HepG2 (cell line): ENCODE measurements around the gene PPP4C. TPM values are rescaled to one million over a fixed set of nuclear protein-coding genes. Genes with fewer than 3 reads are reported as not detected.

ENCODE experiments used
- CAMTA2 ChIP-seq: sonication (generic); formaldehyde crosslinking; IDR thresholded peaks from 2 replicates; pipeline ENCODE4 v1.4.0; 2020; ENCODE audit warnings: mild to moderate bottlenecking, missing genetic modification reagents, borderline replicate concordance
- CBFB ChIP-seq: sonication (generic); formaldehyde crosslinking; IDR thresholded peaks from 2 replicates; pipeline ENCODE4 v1.4.0; 2020; ENCODE audit warnings: missing genetic modification reagents
- ELF4 ChIP-seq: sonication (generic); formaldehyde crosslinking; IDR thresholded peaks from 2 replicates; pipeline ENCODE4 v1.5.0; 2020; ENCODE audit warnings: missing genetic modification reagents, mild to moderate bottlenecking, moderate library complexity, borderline replicate concordance
- GATAD2A ChIP-seq: IDR thresholded peaks from 2 replicates; pipeline ENCODE4 v1.6.1; 2016
- KDM5B ChIP-seq: sonication (generic); formaldehyde crosslinking; IDR thresholded peaks from 2 replicates; pipeline ENCODE4 v1.4.0; 2020; ENCODE audit warnings: missing genetic modification reagents, mild to moderate bottlenecking, borderline replicate concordance
- MAFK ChIP-seq, 2 experiments: IDR thresholded peaks in 1 of 2; conservative IDR thresholded peaks in 1 of 2; 2 replicates each; pipeline ENCODE4 v1.6.1; 2011; ENCODE audit warnings: improper control_type of control experiment in 2 of 2, low read length in 2 of 2
- RARG ChIP-seq: sonication (generic); formaldehyde crosslinking; IDR thresholded peaks from 2 replicates; pipeline ENCODE4 v1.4.0; 2020; ENCODE audit warnings: low read depth, mild to moderate bottlenecking, missing genetic modification reagents
- SATB2 ChIP-seq: sonication (generic); formaldehyde crosslinking; IDR thresholded peaks from 2 replicates; pipeline ENCODE4 v1.5.0; 2020; ENCODE audit warnings: missing genetic modification reagents
- ZEB1 ChIP-seq: IDR thresholded peaks from 2 replicates; pipeline ENCODE4 v1.6.1; 2012; ENCODE audit warnings: mild to moderate bottlenecking, low read depth, inconsistent platforms; ENCODE audit not compliant: insufficient replicate concordance
- ZNF256 ChIP-seq: sonication (generic); formaldehyde crosslinking; conservative IDR thresholded peaks from 2 replicates; pipeline ENCODE4 v1.4.0; 2020; ENCODE audit warnings: missing genetic modification reagents
- ZNF282 ChIP-seq: fragments of 450-650 bp; IDR thresholded peaks from 2 replicates; pipeline ENCODE4 v1.6.1; 2018; ENCODE audit not compliant: partially characterized antibody
- ZNF703 ChIP-seq: sonication (generic); formaldehyde crosslinking; IDR thresholded peaks from 2 replicates; pipeline ENCODE4 v1.5.1; 2020; ENCODE audit warnings: missing genetic modification reagents, mild to moderate bottlenecking, moderate library complexity, borderline replicate concordance
- ZNF746 ChIP-seq: sonication (generic); formaldehyde crosslinking; IDR thresholded peaks from 2 replicates; pipeline ENCODE4 v1.8.0; 2022; ENCODE audit warnings: mild to moderate bottlenecking, missing genetic modification reagents
- ZNF768 ChIP-seq: sonication (generic); formaldehyde crosslinking; IDR thresholded peaks from 2 replicates; pipeline ENCODE4 v1.4.0; 2020; ENCODE audit warnings: missing genetic modification reagents
- polyA plus RNA-seq, 8 experiments: library from polyadenylated mRNA; depleted of rRNA in 3 of 8; stranded (reverse) in 7 of 8; unstranded in 1 of 8; fragments of >200 nt; fragmentation: Illumina TruSeq in 4 of 8; extraction: Trizol in 4 of 8; gene quantifications; 2 replicates each; pipeline versions ENCODE4 v1.2.1 to v1.2.3, GENCODE V29; 2011 to 2016; ENCODE audit warnings: low read depth in 4 of 8, missing spikeins in 1 of 8, mixed read lengths in 1 of 8; ENCODE audit not compliant: insufficient read depth in 1 of 8
- total RNA-seq, 5 experiments: library from RNA; depleted of rRNA; stranded (reverse); fragments of >200 nt; fragmentation: Illumina TruSeq; extraction: Trizol; gene quantifications; 2 replicates each; pipeline ENCODE4 v1.2.3, GENCODE V29; 2016; ENCODE audit warnings: low read depth in 1 of 5
- TF ChIP-seq, protein P1 (sequence below): sonication (generic); formaldehyde crosslinking; IDR thresholded peaks from 2 replicates; pipeline ENCODE4 v1.5.0; 2020; ENCODE audit warnings: mild to moderate bottlenecking, missing genetic modification reagents
- TF ChIP-seq, protein P2 (sequence below): sonication (generic); formaldehyde crosslinking; IDR thresholded peaks from 2 replicates; pipeline ENCODE4 v1.4.0; 2020; ENCODE audit warnings: missing genetic modification reagents
- TF ChIP-seq, protein P3 (sequence below): sonication (generic); formaldehyde crosslinking; IDR thresholded peaks from 2 replicates; pipeline ENCODE4 v1.5.1; 2020; ENCODE audit warnings: missing genetic modification reagents, mild to moderate bottlenecking, borderline replicate concordance
- TF ChIP-seq, protein P4 (sequence below): IDR thresholded peaks from 2 replicates; pipeline ENCODE4 v1.6.1; 2016; ENCODE audit warnings: missing compliant biosample characterization, missing genetic modification reagents, borderline replicate concordance
- TF ChIP-seq, protein P5 (sequence below): sonication (generic); formaldehyde crosslinking; IDR thresholded peaks from 2 replicates; pipeline ENCODE4 v1.5.0; 2020; ENCODE audit warnings: missing genetic modification reagents
- TF ChIP-seq, protein P6 (sequence below): sonication (generic); formaldehyde crosslinking; IDR thresholded peaks from 2 replicates; pipeline ENCODE4 v1.8.1; 2023; ENCODE audit warnings: mild to moderate bottlenecking, missing genetic modification reagents, borderline replicate concordance

The PPP4C gene
- total and polyA plus RNA-seq, 2 of the 13 experiments (the other 11 are each of a cell fraction or from before 2014, with no cell fraction given), result 176 to 220 TPM

DNA sequence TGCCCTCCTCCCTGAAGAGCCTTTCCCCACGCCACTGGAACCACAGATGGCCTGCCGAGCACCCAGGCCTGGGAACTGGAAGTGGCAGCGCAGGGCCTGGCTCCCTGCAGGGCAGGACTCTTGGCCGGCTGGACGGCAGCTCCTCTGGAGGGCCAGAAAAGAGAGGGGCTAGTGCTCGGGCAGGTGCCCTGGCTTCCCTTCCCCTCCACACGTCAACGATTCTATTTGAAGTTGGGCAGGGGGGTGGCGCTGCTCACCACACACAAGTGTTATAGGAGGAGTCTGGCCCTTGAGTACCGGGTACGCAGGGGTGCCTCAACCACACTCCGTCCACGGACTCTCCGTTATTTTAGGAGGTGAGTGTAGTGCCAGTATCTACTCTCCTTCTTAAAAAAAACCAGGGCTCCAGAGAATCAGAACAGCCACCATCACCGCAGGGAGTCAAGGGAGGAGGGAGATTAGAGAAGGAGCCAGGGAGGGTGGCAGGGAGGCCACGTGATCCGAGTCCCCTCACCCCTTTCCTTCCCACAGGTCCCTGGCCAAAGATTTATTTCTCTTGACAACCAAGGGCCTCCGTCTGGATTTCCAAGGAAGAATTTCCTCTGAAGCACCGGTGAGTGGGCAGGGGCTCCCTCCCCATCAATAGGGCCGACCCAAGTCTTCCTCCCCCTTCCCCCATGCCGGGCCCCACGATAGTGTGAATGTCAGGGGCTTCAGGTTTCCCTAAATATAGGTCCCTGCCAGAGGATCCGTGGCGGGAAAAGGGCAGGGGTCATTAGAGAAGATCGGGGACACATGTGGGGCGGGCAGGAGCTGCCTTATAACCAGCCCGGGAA, 11.7 kb upstream of the PPP4C start (continued):
- TF ChIP-seq, protein P1, sequence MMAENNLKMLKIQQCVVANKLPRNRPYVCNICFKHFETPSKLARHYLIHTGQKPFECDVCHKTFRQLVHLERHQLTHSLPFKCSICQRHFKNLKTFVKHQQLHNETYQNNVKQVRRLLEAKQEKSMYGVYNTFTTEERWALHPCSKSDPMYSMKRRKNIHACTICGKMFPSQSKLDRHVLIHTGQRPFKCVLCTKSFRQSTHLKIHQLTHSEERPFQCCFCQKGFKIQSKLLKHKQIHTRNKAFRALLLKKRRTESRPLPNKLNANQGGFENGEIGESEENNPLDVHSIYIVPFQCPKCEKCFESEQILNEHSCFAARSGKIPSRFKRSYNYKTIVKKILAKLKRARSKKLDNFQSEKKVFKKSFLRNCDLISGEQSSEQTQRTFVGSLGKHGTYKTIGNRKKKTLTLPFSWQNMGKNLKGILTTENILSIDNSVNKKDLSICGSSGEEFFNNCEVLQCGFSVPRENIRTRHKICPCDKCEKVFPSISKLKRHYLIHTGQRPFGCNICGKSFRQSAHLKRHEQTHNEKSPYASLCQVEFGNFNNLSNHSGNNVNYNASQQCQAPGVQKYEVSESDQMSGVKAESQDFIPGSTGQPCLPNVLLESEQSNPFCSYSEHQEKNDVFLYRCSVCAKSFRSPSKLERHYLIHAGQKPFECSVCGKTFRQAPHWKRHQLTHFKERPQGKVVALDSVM (CRISPR knock-in tag), result 0 out of 2 replicates have a peak, but pooled peaks have one; percentile 43
- TF ChIP-seq CAMTA2 (CRISPR knock-in tag) (peak; percentile 88; the same call in 1 of the 2 replicates), ZNF746 (CRISPR knock-in tag) (peak; percentile 76), SATB2 (CRISPR knock-in tag) (no peak), ZNF282 (no peak), CBFB (CRISPR knock-in tag) (no peak), ZNF256 (CRISPR knock-in tag) (no peak), GATAD2A (CRISPR knock-in tag) (peak; percentile 58), ELF4 (CRISPR knock-in tag) (no peak), RARG (CRISPR knock-in tag) (peak; percentile 26; the same call in 1 of the 2 replicates), MAFK (conservative IDR thresholded peaks at IDR 0.05 in 1 of 2, IDR thresholded peaks at IDR 0.05 in 1 of 2; ENCODE audit: low read length in 2 of 2) (no peak), ZEB1 (peak; percentile 63), ZNF768 (peak; percentile 47; the same call in 1 of the 2 replicates), ZNF703 (CRISPR knock-in tag) (no peak), KDM5B (CRISPR knock-in tag) (no peak; the same call in 1 of the 2 replicates)
- TF ChIP-seq, protein P2, sequence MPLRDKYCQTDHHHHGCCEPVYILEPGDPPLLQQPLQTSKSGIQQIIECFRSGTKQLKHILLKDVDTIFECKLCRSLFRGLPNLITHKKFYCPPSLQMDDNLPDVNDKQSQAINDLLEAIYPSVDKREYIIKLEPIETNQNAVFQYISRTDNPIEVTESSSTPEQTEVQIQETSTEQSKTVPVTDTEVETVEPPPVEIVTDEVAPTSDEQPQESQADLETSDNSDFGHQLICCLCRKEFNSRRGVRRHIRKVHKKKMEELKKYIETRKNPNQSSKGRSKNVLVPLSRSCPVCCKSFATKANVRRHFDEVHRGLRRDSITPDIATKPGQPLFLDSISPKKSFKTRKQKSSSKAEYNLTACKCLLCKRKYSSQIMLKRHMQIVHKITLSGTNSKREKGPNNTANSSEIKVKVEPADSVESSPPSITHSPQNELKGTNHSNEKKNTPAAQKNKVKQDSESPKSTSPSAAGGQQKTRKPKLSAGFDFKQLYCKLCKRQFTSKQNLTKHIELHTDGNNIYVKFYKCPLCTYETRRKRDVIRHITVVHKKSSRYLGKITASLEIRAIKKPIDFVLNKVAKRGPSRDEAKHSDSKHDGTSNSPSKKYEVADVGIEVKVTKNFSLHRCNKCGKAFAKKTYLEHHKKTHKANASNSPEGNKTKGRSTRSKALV (CRISPR knock-in tag), result no peak
- TF ChIP-seq, protein P3, sequence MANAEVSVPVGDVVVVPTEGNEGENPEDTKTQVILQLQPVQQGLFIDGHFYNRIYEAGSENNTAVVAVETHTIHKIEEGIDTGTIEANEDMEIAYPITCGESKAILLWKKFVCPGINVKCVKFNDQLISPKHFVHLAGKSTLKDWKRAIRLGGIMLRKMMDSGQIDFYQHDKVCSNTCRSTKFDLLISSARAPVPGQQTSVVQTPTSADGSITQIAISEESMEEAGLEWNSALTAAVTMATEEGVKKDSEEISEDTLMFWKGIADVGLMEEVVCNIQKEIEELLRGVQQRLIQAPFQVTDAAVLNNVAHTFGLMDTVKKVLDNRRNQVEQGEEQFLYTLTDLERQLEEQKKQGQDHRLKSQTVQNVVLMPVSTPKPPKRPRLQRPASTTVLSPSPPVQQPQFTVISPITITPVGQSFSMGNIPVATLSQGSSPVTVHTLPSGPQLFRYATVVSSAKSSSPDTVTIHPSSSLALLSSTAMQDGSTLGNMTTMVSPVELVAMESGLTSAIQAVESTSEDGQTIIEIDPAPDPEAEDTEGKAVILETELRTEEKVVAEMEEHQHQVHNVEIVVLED (CRISPR knock-in tag), result no peak
- TF ChIP-seq, protein P4, sequence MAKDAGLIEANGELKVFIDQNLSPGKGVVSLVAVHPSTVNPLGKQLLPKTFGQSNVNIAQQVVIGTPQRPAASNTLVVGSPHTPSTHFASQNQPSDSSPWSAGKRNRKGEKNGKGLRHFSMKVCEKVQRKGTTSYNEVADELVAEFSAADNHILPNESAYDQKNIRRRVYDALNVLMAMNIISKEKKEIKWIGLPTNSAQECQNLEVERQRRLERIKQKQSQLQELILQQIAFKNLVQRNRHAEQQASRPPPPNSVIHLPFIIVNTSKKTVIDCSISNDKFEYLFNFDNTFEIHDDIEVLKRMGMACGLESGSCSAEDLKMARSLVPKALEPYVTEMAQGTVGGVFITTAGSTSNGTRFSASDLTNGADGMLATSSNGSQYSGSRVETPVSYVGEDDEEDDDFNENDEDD (CRISPR knock-in tag), result peak; percentile 9; the same call in 1 of the 2 replicates
- TF ChIP-seq, protein P5, sequence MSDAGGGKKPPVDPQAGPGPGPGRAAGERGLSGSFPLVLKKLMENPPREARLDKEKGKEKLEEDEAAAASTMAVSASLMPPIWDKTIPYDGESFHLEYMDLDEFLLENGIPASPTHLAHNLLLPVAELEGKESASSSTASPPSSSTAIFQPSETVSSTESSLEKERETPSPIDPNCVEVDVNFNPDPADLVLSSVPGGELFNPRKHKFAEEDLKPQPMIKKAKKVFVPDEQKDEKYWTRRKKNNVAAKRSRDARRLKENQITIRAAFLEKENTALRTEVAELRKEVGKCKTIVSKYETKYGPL, result no peak
- TF ChIP-seq, protein P6, sequence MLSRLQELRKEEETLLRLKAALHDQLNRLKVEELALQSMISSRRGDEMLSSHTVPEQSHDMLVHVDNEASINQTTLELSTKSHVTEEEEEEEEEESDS (CRISPR knock-in tag), result no peak
